Measurements from ENCODE around the gene GRID2. TPM values are rescaled to one million over a fixed set of nuclear protein-coding genes. Genes with fewer than 3 reads are reported as not detected.

The GRID2 gene
- total and polyA plus RNA-seq, 9 of the 15 experiments (the other 6 are each of a cell fraction or from before 2014, with no cell fraction given), result 0.04 TPM; not detected in 7

DNA sequence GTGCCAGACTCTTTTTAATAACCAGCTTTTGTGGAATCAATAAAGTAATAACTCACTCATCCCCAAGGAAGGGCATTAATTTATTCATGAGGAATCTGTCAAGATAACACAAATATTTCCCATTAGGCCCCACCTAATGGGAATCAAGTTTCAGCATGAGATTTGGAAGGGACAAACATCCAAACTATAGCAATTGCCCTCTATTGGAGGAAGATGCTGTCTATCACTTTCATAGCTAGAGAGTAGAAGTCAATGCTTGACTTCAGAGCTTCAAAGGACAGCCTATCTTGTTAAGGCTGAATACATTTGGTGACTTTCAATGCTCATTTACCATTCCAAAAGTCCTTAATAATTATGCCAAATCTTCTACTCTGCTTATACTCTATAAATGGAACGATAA lies 1439.9 kb downstream of the GRID2 start:
- Histone ChIP-seq H3K4me1 (replicated peaks in 1 of 2; ENCODE audit: control insufficient read depth in 2 of 2, insufficient read depth in 2 of 2, low read length in 2 of 2) (no peaks in the 10 kb centered on the region), H3K4me3 (no peak overlapping the region), H3K9me1 (ENCODE audit: control insufficient read depth, insufficient read depth, low read length) (no peaks in the 10 kb centered on the region), H2AFZ (ENCODE audit: low read depth, low read length) (no peak overlapping the region), H3K9me3 (replicated peaks; ENCODE audit: control insufficient read depth, insufficient read depth, low read depth, low read length) (no peaks in the 10 kb centered on the region), H3K9ac (ENCODE audit: insufficient read depth in 1 of 2, low read depth in 2 of 2, low read length in 2 of 2) (no peak overlapping the region), H3K4me2 (ENCODE audit: insufficient read depth, low read length) (no peak overlapping the region), H3K27ac (ENCODE audit: extremely low read depth, low read depth, low read length) (no peak overlapping the region), H3K36me3 (ENCODE audit: control insufficient read depth, insufficient read depth, low read length) (no peaks in the 10 kb centered on the region), H4K20me1 (replicated peaks; ENCODE audit: control insufficient read depth, insufficient read depth, low read length) (no peaks in the 10 kb centered on the region), H3K27me3 (ENCODE audit: control insufficient read depth in 2 of 2, insufficient read depth in 2 of 2, low read length in 2 of 2) (no peaks in the 10 kb centered on the region), H3K79me2 (ENCODE audit: control insufficient read depth, insufficient read depth, low read length) (no peaks in the 10 kb centered on the region)
- ChIA-PET POLR2A (no interaction called here), CTCF (ENCODE audit: low intra/inter-chr PET ratio) (no interaction called here)
- intact Hi-C loops (cut with micrococcal nuclease), result no loop called here
- ATAC-seq (no peak), DNase-seq (ENCODE audit: extremely low read depth in 1 of 4, low spot score in 3 of 4) (no peak), FAIRE-seq (no peak)
- no peak for TF ChIP-seq STAT5A (IDR thresholded peaks at IDR 0.05; ENCODE audit: borderline replicate concordance, low read length)
- no peak for TF ChIP-seq ADNP (tag; IDR thresholded peaks at IDR 0.05)
- TF ChIP-seq, protein P1, sequence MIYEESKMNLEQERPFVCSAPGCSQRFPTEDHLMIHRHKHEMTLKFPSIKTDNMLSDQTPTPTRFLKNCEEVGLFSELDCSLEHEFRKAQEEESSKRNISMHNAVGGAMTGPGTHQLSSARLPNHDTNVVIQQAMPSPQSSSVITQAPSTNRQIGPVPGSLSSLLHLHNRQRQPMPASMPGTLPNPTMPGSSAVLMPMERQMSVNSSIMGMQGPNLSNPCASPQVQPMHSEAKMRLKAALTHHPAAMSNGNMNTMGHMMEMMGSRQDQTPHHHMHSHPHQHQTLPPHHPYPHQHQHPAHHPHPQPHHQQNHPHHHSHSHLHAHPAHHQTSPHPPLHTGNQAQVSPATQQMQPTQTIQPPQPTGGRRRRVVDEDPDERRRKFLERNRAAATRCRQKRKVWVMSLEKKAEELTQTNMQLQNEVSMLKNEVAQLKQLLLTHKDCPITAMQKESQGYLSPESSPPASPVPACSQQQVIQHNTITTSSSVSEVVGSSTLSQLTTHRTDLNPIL (CRISPR knock-in tag; IDR thresholded peaks at IDR 0.05), result no peak
- TF ChIP-seq, protein P2, sequence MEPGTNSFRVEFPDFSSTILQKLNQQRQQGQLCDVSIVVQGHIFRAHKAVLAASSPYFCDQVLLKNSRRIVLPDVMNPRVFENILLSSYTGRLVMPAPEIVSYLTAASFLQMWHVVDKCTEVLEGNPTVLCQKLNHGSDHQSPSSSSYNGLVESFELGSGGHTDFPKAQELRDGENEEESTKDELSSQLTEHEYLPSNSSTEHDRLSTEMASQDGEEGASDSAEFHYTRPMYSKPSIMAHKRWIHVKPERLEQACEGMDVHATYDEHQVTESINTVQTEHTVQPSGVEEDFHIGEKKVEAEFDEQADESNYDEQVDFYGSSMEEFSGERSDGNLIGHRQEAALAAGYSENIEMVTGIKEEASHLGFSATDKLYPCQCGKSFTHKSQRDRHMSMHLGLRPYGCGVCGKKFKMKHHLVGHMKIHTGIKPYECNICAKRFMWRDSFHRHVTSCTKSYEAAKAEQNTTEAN (CRISPR knock-in tag; IDR thresholded peaks at IDR 0.05), result no peak
- no peak for TF ChIP-seq POLR2AphosphoS2 (IDR thresholded peaks at IDR 0.05; ENCODE audit: low read length)
- no peak for TF ChIP-seq ZKSCAN3 (CRISPR knock-in tag; IDR thresholded peaks at IDR 0.05)
- TF ChIP-seq CHD4 (IDR thresholded peaks at IDR 0.05; ENCODE audit: insufficient read depth, insufficient replicate concordance, low read depth, low read length, poor library complexity, severe bottlenecking), result no peak
- TF ChIP-seq CCNT2 (IDR thresholded peaks at IDR 0.05; ENCODE audit: borderline replicate concordance, extremely low read depth, insufficient read length, low read depth, low read length), result no peak
- in situ Hi-C loops (cut with MboI), result no loop called here
- BruUV-seq (replicated peaks), result no TSS peak
- WGBS (ENCODE audit: insufficient coverage, low coverage, missing lambda C conversion rate), result 0% methylated on average over 1 of the region's 1 CpG
